Dendritic cell treated with granulocyte-macrophage colony-stimulating factor and Interleukin-4, amounts not matched to agents 40 ng/mL and 50 ng/mL, for 4 days (primary cell): ENCODE measurements around the gene SPACA5B.
"Not testable (repeated sequence)": the region's sequence is repeated elsewhere in the genome, so short reads cannot be mapped to it uniquely, and the experiment has no call there.

Experiments used
- H3K27ac Mint-ChIP-seq: one replicate; pipeline ENCODE4 v1.8.0; 2022; ENCODE audit warnings: mild to moderate bottlenecking, mixed read lengths
- H3K27me3 Mint-ChIP-seq: one replicate; pipeline ENCODE4 v1.8.0; 2022; ENCODE audit warnings: mild to moderate bottlenecking, mixed read lengths
- H3K36me3 Mint-ChIP-seq: one replicate; pipeline ENCODE4 v1.8.0; 2022; ENCODE audit warnings: low read depth, mixed read lengths
- H3K4me1 Mint-ChIP-seq: one replicate; pipeline ENCODE4 v1.8.0; 2022; ENCODE audit warnings: low read depth, mixed read lengths
- H3K4me3 Mint-ChIP-seq: one replicate; pipeline ENCODE4 v1.8.0; 2022; ENCODE audit warnings: mild to moderate bottlenecking, moderate library complexity, mixed read lengths
- H3K9me3 Mint-ChIP-seq: one replicate; pipeline ENCODE4 v1.8.0; 2022; ENCODE audit warnings: mixed read lengths
- intact Hi-C: fragments of 100-400 bp; cut with micrococcal nuclease; formaldehyde crosslinking; loops from one replicate; pipeline ENCODE4 v1.15.0; 2022

SPACA5B gene

DNA sequence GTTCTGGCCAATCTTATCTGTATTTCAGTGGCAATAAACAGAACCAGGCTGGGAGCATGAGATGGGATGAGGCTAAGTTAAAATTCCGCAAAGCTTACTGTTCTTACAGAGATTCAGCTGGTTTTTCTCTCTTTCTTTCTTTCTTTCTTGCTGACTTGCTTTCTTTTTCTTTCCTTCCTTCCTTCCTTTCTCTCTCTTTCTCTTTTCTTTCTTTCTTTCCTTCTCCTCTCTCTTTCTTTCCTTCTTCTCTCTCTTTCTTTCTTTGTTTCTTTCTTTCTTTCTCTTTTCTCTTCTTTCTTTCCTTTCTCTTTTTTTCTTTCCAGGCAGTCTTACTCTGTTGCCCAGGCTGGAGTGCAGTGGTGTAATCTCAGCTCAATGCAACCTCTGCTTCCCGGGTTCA, 24.4 kb downstream of the SPACA5B start:
- H3K9me3 Mint-ChIP-seq, result no peaks in the 10 kb centered on the region
- intact Hi-C loops, result no loop called here

DNA sequence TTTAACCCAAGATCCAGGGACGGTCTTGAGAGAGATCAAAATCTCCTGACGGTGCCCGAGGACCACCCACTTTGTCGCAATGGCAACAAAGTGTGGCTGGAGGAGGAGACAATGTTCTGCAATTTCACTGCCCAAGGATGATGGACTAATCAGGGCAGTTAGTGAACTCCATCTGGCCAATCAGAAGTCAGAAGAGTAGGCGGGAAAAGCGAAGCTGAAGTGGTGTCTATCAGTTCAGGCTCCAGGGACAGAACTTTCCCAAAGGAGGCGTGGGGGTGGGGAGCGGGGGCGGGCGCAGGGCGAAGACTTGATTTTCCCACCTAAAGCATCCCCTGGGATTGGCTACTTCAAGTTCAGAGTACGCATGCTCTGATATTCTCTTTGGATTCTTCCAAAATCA, 25.6 kb downstream of the SPACA5B start:
- intact Hi-C loops, result no loop called here
- no peaks in the 10 kb centered on the region for H3K4me1 Mint-ChIP-seq
- H3K27ac Mint-ChIP-seq, result no peak overlapping the region
- H3K9me3 Mint-ChIP-seq, result no peaks in the 10 kb centered on the region
- no peak overlapping the region for H3K4me3 Mint-ChIP-seq
- H3K27me3 Mint-ChIP-seq, result peaks cover 1% of the 10 kb centered on the region
- H3K36me3 Mint-ChIP-seq, result no peaks in the 10 kb centered on the region

More for the DNA sequence above, 24.4 kb downstream of the SPACA5B start:
- no peak overlapping the region for H3K4me3 Mint-ChIP-seq
- no peaks in the 10 kb centered on the region for H3K36me3 Mint-ChIP-seq
- H3K4me1 Mint-ChIP-seq, result no peaks in the 10 kb centered on the region
- H3K27me3 Mint-ChIP-seq, result peaks cover 1% of the 10 kb centered on the region
- no peak overlapping the region for H3K27ac Mint-ChIP-seq

DNA sequence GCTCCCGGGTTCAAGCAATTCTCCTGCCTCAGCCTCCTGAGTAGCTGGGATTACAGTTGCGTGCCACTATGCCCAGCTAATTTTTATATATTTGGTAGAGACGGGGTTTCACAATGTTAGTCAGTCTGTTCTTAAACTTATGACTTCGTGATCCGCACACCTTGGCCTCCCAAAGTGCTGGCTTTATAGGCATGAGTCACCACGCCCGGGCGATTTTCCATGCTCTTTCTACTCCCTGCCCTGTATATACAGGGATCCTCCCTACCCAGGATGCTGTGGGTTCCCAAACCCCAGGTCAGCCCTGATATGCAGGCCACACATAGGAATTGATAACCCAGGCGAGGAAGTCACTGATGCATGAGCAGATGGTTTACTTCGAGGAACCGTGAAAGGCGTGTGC, 34.8 kb downstream of the SPACA5B start:
- no peaks in the 10 kb centered on the region for H3K36me3 Mint-ChIP-seq
- no peak overlapping the region for H3K27ac Mint-ChIP-seq
- H3K27me3 Mint-ChIP-seq, result no peaks in the 10 kb centered on the region
- no peak overlapping the region for H3K4me3 Mint-ChIP-seq
- H3K4me1 Mint-ChIP-seq, result no peaks in the 10 kb centered on the region
- intact Hi-C loops, result no loop called here
- no peaks in the 10 kb centered on the region for H3K9me3 Mint-ChIP-seq

DNA sequence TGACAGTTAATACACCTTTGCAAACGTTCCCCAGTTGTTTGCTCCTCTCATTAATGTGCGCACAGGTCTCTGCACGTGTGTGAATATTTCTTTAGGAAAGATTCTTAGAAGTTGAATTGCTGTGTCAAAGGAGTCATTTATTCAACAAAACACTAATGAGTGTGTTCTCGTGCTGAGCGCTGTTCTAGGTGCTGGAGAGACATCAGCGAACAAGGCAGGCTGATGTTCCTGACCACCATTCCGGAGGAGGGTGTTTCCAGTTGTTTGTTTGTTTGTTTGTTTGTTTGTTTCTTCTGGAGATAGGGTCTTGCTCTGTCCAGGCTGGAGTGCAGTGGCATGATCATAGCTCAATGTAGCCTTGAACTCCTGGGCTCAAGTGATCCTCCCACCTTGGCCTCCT, 35.9 kb downstream of the SPACA5B start:
- not testable (repeated sequence) for H3K4me3 Mint-ChIP-seq, H3K27ac Mint-ChIP-seq, H3K27me3 Mint-ChIP-seq

DNA sequence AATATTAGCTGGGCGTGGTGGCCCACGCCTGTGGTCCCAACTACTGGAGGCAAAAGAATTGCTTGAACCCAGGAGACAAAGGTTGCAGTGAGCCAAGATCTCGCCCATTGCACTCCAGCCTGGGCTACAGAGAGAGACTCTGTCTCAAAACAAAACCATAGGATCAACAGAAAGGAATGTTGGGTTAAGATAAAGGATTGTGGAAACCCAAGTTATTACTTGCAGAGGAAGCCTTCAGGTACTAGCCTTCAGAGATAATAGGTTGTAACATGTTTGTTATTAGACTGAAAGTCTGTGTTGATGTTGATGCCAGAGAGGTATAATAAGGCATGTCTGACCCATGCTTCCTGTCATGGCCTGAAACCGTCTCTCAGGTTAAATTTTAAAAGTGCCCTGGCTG, 49.3 kb downstream of the SPACA5B start:
- Mint-ChIP-seq H3K27ac (no peak overlapping the region), H3K36me3 (no peaks in the 10 kb centered on the region), H3K4me3 (no peak overlapping the region), H3K27me3 (peaks cover 2% of the 10 kb centered on the region), H3K4me1 (no peaks in the 10 kb centered on the region), H3K9me3 (no peaks in the 10 kb centered on the region)
- intact Hi-C loops, result no loop called here

More for the DNA sequence above, 35.9 kb downstream of the SPACA5B start:
- H3K4me1 Mint-ChIP-seq, intact Hi-C loops, H3K9me3 Mint-ChIP-seq, H3K36me3 Mint-ChIP-seq: not testable (repeated sequence)

DNA sequence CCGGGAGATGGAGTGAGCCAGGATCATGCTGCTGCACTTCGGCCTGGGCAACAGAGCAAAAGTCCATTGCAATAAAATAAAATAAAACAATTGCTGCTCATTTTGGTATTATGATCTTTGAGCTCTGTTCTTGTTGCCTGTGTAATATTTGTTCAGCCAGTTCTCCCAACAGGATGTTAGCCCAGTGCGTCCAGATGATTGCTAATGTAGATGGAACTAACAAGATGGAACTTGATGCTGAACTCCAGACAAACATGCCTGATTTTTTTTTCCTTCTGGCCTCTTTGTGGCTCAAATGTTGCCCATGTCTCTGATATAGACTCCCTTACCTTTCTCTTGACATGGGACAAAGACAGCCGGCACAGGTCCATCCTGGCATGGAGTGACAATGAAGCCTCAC, 50.4 kb downstream of the SPACA5B start:
- Mint-ChIP-seq H3K36me3 (no peaks in the 10 kb centered on the region), H3K4me3 (no peak overlapping the region), H3K4me1 (no peaks in the 10 kb centered on the region), H3K27me3 (peaks cover 2% of the 10 kb centered on the region), H3K27ac (no peak overlapping the region), H3K9me3 (no peaks in the 10 kb centered on the region)
- intact Hi-C loops, result no loop called here

DNA sequence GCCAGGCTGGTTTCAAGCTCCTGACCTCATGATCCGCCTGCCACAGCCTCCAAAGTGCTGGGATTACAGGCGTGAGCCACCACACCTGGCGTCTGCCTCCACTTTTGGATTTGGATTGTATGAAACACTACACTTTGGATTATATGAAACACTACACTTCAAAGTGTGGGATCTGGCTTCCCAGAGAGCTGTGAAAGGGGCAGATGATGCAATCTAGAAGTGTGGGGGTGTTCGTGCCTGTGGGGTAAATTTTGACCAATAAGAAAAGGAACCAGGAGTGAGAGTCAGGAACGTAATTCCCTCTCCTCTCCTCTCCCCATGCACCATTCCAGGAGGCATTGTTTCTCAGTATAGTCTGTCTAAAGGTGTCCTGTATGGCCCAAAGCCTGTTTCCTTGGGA, 51.5 kb downstream of the SPACA5B start:
- H3K4me3 Mint-ChIP-seq, H3K4me1 Mint-ChIP-seq, H3K36me3 Mint-ChIP-seq, H3K27ac Mint-ChIP-seq, H3K9me3 Mint-ChIP-seq, intact Hi-C loops, H3K27me3 Mint-ChIP-seq: not testable (repeated sequence)
